Measurements from ENCODE around the gene PDGFA. TPM values are rescaled to one million over a fixed set of nuclear protein-coding genes. Genes with fewer than 3 reads are reported as not detected.

PDGFA gene
- total RNA-seq, 1 donor from 2014 or later: 26.0 TPM

DNA sequence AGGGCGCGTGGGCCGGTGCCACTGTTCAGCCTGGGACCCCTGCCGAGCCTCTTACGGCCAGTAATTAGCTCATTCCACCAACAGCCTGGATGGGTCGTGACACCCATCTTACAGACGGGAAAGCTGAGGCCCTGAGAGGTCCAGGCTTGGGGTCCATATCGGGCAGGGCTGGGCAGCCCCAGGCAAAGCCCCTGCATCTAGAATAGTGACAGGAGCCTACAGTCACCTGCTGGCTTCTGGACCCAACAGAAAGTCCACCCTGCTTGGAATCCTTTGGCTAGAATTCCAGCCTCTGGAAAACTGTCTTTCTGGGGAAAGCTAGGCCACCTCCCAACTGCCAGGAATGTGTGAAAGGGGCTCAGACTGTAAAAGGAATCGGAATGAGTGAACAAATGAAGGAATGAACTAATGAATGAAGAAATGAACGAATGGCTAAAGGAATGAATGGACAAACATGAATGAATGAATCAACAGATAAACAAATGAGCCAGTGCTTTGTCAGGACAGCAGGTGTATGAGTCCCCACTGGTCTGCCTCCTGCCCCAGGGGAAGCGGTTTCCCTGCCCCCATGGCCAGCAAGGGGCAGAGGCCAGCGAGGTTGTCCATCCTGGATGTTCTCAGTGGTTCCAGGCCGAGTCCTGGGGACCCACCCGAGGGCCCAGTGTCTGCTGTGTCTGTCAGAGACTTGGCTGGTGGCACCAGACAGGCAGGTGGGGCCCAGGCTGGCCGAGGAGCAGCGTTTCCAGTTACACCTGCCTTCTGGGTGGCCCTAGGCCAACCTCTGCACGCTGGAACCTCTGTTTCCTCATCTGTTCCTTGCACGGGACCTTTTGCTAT is 24.1 kb upstream of the PDGFA start:
- H3K27me3 ChIP-seq (ENCODE audit: low read depth): no peaks in the 10 kb centered on the region
- H3K36me3 ChIP-seq: no peaks in the 10 kb centered on the region
- no peak for DNase-seq
- H3K9me3 ChIP-seq (replicated peaks): peaks cover 5% of the 10 kb centered on the region
- TF ChIP-seq, protein P1, sequence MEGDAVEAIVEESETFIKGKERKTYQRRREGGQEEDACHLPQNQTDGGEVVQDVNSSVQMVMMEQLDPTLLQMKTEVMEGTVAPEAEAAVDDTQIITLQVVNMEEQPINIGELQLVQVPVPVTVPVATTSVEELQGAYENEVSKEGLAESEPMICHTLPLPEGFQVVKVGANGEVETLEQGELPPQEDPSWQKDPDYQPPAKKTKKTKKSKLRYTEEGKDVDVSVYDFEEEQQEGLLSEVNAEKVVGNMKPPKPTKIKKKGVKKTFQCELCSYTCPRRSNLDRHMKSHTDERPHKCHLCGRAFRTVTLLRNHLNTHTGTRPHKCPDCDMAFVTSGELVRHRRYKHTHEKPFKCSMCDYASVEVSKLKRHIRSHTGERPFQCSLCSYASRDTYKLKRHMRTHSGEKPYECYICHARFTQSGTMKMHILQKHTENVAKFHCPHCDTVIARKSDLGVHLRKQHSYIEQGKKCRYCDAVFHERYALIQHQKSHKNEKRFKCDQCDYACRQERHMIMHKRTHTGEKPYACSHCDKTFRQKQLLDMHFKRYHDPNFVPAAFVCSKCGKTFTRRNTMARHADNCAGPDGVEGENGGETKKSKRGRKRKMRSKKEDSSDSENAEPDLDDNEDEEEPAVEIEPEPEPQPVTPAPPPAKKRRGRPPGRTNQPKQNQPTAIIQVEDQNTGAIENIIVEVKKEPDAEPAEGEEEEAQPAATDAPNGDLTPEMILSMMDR (IDR thresholded peaks at IDR 0.05; ENCODE audit: borderline replicate concordance): no peak
- H3K4me3 ChIP-seq: no peak overlapping the region
- peaks cover 11% of the 10 kb centered on the region for H3K4me1 ChIP-seq
- intact Hi-C loops (cut with micrococcal nuclease): no loop called here
- H3K27ac ChIP-seq (replicated peaks): peak overlapping the region; percentile 42

DNA sequence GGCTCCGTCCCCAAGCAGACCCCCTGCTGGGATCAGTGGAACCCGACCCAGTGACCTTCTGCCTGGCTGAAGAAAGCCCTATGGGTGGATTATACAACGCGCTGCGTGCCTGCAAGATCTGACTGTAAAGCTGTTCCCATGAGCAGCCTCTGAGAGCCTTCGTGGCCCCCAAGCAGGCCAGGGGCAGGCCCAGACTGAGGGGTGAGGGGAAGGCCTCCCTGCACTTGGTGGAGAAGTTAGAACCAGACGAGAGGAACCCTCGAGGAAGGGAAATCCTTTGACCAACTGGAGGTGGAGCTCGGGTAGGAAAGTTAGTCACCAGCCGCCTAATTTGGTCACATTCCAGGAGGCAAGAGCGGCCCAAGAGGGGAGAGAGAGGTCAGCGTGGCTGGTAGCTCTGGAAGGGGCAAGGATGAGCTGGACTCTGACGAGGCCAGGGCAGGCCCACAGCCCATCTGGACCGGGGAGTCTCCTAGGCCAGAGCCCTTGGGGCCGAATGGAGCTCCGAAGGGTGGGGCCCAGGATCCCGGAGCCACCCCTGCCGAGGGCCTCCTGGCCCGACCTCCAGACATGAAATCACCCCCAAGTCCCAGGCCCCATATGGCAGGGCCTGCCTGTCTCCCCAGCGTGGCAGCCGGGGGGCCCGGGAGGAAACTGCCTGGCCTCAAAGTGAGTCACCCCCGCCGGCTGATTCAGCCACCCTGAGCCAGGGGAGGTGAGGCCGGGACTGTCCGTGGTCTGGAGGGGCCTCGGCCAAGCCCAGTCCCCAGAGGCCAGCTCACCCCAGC is 23.3 kb upstream of the PDGFA start:
- TF ChIP-seq, protein P1 (IDR thresholded peaks at IDR 0.05; ENCODE audit: borderline replicate concordance): no peak
- Histone ChIP-seq H3K9me3 (replicated peaks) (peaks cover 5% of the 10 kb centered on the region), H3K4me1 (peaks cover 20% of the 10 kb centered on the region), H3K27me3 (ENCODE audit: low read depth) (no peaks in the 10 kb centered on the region), H3K4me3 (no peak overlapping the region), H3K27ac (replicated peaks) (peak overlapping the region; percentile 42), H3K36me3 (no peaks in the 10 kb centered on the region)
- intact Hi-C loops (cut with micrococcal nuclease): no loop called here
- DNase-seq: no peak

DNA sequence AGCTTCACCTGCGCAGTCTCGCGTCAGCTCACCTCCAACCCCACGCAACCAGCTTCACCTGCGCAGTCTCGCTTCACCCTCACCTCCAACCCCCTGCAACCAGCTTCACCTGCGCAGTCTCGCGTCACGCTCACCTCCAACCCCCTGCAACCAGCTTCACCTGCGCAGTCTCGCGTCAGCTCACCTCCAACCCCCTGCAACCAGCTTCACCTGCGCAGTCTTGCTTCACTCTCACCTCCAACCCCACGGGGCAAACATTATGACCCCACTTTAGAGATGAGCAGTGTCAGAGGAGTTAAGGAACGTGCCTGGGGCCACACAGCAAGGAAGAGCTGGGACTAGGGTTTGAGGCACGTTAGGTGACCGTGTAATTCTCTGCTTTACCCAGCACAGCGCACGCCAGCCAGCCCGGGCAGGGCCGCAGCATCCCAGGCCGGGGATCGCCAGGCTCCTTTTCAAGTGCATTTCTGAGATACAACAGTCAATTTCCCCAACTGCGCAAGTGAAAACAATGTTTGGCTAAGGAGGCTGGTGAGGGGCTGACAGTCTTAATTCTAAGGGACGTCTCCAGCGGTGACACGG is 22.6 kb upstream of the PDGFA start:
- peaks cover 23% of the 10 kb centered on the region for H3K4me1 ChIP-seq
- no peak overlapping the region for H3K4me3 ChIP-seq
- TF ChIP-seq, protein P1 (IDR thresholded peaks at IDR 0.05; ENCODE audit: borderline replicate concordance): no peak
- peak overlapping the region; percentile 42 for H3K27ac ChIP-seq (replicated peaks)
- intact Hi-C loops (cut with micrococcal nuclease): no loop called here
- no peaks in the 10 kb centered on the region for H3K27me3 ChIP-seq (ENCODE audit: low read depth)
- peaks cover 5% of the 10 kb centered on the region for H3K9me3 ChIP-seq (replicated peaks)
- DNase-seq: no peak
- H3K36me3 ChIP-seq: no peaks in the 10 kb centered on the region

DNA sequence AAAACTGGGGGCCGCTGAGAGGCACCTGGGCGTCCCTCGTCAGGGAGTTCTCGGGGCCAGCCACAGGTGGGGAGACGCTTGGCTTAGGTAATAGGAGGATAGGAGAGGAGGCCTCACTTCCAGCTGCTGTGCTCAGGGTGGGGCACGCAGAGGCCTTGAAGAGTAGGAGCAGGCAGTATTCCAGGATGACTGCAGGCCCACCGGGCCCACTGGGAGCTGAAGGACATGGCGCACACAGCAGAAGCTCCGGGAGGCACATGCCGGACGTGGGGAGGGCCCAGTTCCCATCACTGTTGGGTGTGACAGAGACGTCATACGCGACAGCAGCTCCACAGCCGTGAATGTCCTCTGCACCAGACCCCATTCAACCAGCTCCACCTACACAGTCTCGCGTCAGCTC is 22.0 kb upstream of the PDGFA start:
- no peak overlapping the region for H3K4me3 ChIP-seq
- DNase-seq: no peak
- intact Hi-C loops (cut with micrococcal nuclease): no loop called here
- no peaks in the 10 kb centered on the region for H3K36me3 ChIP-seq
- TF ChIP-seq, protein P1 (IDR thresholded peaks at IDR 0.05; ENCODE audit: borderline replicate concordance): no peak
- H3K9me3 ChIP-seq (replicated peaks): peaks cover 5% of the 10 kb centered on the region
- H3K4me1 ChIP-seq: peaks cover 23% of the 10 kb centered on the region
- H3K27ac ChIP-seq (replicated peaks): no peak overlapping the region
- no peaks in the 10 kb centered on the region for H3K27me3 ChIP-seq (ENCODE audit: low read depth)

DNA sequence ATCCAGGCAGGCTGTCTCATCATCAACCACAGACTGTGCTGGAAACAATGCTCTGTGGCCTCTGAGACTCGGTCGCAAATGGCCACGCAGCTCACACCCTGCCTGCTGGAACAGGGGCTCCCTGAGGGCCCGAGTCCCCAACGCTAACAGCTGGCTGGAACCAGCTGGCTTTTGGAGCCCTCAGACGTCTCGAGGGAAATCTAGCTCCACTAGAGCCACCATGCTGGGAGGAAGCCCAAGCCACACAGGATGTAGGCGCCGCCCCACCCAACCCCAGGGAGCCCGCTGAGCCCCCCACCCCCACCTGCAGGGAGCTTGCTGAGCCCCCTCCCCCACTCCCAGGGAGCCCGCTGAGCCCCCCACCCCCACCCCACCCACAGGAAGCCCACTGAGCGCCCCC is 21.4 kb upstream of the PDGFA start:
- DNase-seq: no peak
- intact Hi-C loops (cut with micrococcal nuclease): no loop called here
- no peak overlapping the region for H3K27ac ChIP-seq (replicated peaks)

More for the DNA sequence above, 21.4 kb upstream of the PDGFA start:
- Histone ChIP-seq H3K9me3 (replicated peaks) (peaks cover 5% of the 10 kb centered on the region), H3K36me3 (no peaks in the 10 kb centered on the region), H3K4me3 (no peak overlapping the region), H3K4me1 (peaks cover 23% of the 10 kb centered on the region), H3K27me3 (ENCODE audit: low read depth) (no peaks in the 10 kb centered on the region)
- TF ChIP-seq, protein P1 (IDR thresholded peaks at IDR 0.05; ENCODE audit: borderline replicate concordance): no peak
